GM12864 (cell line): Measurements from ENCODE around the gene GPANK1.

Experiments used
- DNase-seq: peaks from one replicate; pipeline ENCODE4 v3.0.0-alpha.2; 2011; ENCODE audit warnings: low read depth
- H3K4me3 ChIP-seq: 2 replicates; pipeline ENCODE4 v1.5.1; 2011; ENCODE audit warnings: mild to moderate bottlenecking, low read depth, low read length, control low read depth
- CTCF ChIP-seq: IDR thresholded peaks from 2 replicates; pipeline ENCODE4 v1.5.1; 2011; ENCODE audit warnings: low read depth, mild to moderate bottlenecking, moderate library complexity, low read length, control low read depth, inconsistent platforms; ENCODE audit errors: missing control alignments

GPANK1 gene

DNA sequence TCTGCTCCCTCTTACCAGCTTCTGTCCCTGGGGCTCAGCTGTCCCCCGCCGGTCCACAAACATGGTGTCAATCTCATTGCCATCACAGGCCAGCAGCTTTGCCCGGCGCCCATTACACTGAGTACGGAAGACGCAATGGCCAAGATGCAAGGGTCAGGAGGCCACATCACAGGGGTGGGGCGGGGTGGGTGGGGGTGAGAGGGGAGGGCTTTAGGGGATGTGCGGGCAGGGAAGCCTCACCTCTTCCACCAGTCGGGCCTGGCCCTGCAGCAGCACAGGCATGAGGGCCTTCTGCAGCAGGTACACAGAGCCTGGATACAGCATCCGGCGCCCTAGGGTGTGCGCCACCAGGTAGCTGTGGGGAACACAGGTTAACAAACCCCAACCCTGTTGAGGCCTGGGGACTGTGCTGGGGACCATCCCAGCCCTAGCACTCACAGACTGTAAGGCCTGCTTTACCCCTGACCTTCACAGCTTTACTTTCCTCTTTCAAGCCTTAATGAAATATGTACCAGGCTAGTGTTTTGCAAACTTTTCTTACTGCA is 26.8 kb upstream of the GPANK1 start:
- no peak overlapping the region for H3K4me3 ChIP-seq
- DNase-seq: no peak
- TF ChIP-seq CTCF: no peak

DNA sequence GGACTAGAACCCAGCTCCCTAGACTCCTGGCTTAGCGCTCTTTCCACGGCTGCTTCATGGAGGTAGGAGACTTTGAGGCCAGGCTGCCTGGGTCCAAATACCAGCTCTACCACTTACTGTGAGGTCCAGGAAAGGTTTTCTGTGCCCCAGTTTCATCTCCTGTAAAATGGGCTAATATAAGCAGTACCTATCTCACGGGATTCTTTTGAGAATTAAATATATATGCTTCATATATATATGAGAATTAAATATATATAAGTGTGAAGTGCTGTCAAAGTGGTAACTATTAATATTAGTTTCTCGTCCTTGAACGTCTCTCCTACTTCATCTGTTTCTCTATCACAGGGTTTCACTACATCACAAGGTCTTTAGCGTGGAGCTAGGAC is 26.3 kb upstream of the GPANK1 start:
- no peak for DNase-seq
- no peak for TF ChIP-seq CTCF
- H3K4me3 ChIP-seq: no peak overlapping the region

GRCh38 chr6:31690231-31691077 is 25.7 kb upstream of the GPANK1 start:
- H3K4me3 ChIP-seq: no peak overlapping the region
- no peak for DNase-seq
- no peak for TF ChIP-seq CTCF

GRCh38 chr6:31689249-31690110 is 24.7 kb upstream of the GPANK1 start:
- TF ChIP-seq CTCF: peak; percentile 61
- DNase-seq: no peak
- no peak overlapping the region for H3K4me3 ChIP-seq

- TF ChIP-seq CTCF: no peak
- no peak overlapping the region for H3K4me3 ChIP-seq
- no peak for DNase-seq
These were observed 23.3 kb upstream of the GPANK1 start for GRCh38 chr6:31687860-31688693.

DNA sequence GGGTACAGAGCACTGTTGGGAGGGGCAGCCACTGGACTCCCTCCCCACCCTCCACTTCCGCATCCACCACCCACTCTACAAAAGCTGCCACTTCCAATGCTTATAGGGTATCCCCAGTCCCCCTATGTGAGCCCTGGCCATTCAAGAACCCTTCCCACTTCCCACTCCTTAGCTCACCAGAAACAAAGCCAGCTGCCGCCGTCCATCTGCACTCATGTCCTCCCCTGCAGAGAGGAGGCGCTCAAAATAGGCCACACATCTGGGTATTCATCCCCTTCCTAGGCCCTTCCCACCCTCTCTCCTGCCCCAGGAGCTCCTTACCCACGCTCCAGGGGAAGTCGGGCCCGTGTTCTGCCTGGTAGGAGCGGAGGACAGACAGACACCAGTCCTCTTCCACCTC is 22.5 kb upstream of the GPANK1 start:
- no peak overlapping the region for H3K4me3 ChIP-seq
- DNase-seq: no peak
- no peak for TF ChIP-seq CTCF
